Measurements from ENCODE around the gene ANK3.

The ANK3 gene

GRCh38 chr10:60419249-60419648 lies 29.6 kb upstream of the ANK3 start:
- intact Hi-C loops (cut with DNase I; ENCODE audit: low total_unique reads): no loop called here
- no peak for TF ChIP-seq CTCF (IDR thresholded peaks at IDR 0.05)
- H3K9me3 ChIP-seq: no peaks in the 10 kb centered on the region
- H3K27me3 ChIP-seq: no peaks in the 10 kb centered on the region
- no peak overlapping the region for H3K27ac ChIP-seq
- H3K36me3 ChIP-seq: no peaks in the 10 kb centered on the region
- DNase-seq: no peak
- no peak overlapping the region for H3K4me3 ChIP-seq
- H3K4me1 ChIP-seq: peaks cover 0 to 9% (median 0%) of the 10 kb centered on the region in 4 donors

- intact Hi-C loops (cut with DNase I; ENCODE audit: low total_unique reads): no loop called here
- no peak for DNase-seq
- Histone ChIP-seq H3K27me3 (no peaks in the 10 kb centered on the region), H3K36me3 (no peaks in the 10 kb centered on the region), H3K4me1 (peaks cover 0 to 9% (median 0%) of the 10 kb centered on the region in 4 donors), H3K9me3 (no peaks in the 10 kb centered on the region), H3K27ac (no peak overlapping the region), H3K4me3 (no peak overlapping the region)
- TF ChIP-seq CTCF (IDR thresholded peaks at IDR 0.05): no peak
Observed at GRCh38 chr10:60417901-60418300, 28.2 kb upstream of the ANK3 start.

- DNase-seq: no peak
- intact Hi-C loops (cut with DNase I; ENCODE audit: low total_unique reads): no loop called here
Observed at GRCh38 chr10:60417024-60417423, 27.3 kb upstream of the ANK3 start.

GRCh38 chr10:60414877-60415585 lies 25.4 kb upstream of the ANK3 start:
- H3K27ac ChIP-seq: no peak overlapping the region
- no peak overlapping the region for H3K4me3 ChIP-seq
- TF ChIP-seq CTCF (IDR thresholded peaks at IDR 0.05): no peak
- H3K36me3 ChIP-seq: no peaks in the 10 kb centered on the region
- no peaks in the 10 kb centered on the region for H3K27me3 ChIP-seq
- peaks cover 0 to 9% (median 0%) of the 10 kb centered on the region in 4 donors for H3K4me1 ChIP-seq
- intact Hi-C loops (cut with DNase I; ENCODE audit: low total_unique reads): no loop called here
- no peak for DNase-seq
- no peaks in the 10 kb centered on the region for H3K9me3 ChIP-seq

More at GRCh38 chr10:60417024-60417423, 27.3 kb upstream of the ANK3 start:
- H3K9me3 ChIP-seq: no peaks in the 10 kb centered on the region
- no peak overlapping the region for H3K27ac ChIP-seq
- no peaks in the 10 kb centered on the region for H3K27me3 ChIP-seq
- peaks cover 0 to 9% (median 0%) of the 10 kb centered on the region in 4 donors for H3K4me1 ChIP-seq
- no peak for TF ChIP-seq CTCF (IDR thresholded peaks at IDR 0.05)
- no peak overlapping the region for H3K4me3 ChIP-seq
- no peaks in the 10 kb centered on the region for H3K36me3 ChIP-seq

- no peaks in the 10 kb centered on the region for H3K27me3 ChIP-seq
- peaks cover 0 to 9% (median 0%) of the 10 kb centered on the region in 4 donors for H3K4me1 ChIP-seq
- H3K4me3 ChIP-seq: no peak overlapping the region
- intact Hi-C loops (cut with DNase I; ENCODE audit: low total_unique reads): no loop called here
- H3K27ac ChIP-seq: no peak overlapping the region
- no peaks in the 10 kb centered on the region for H3K9me3 ChIP-seq
- TF ChIP-seq CTCF (IDR thresholded peaks at IDR 0.05): no peak
- no peak for DNase-seq
- H3K36me3 ChIP-seq: no peaks in the 10 kb centered on the region
Observed at GRCh38 chr10:60414111-60414510, 24.4 kb upstream of the ANK3 start.
